HepG2 (cell line): ENCODE data around the gene GPRC5D. TPM values are rescaled to one million over a fixed set of nuclear protein-coding genes. Genes with fewer than 3 reads are reported as not detected.

Experiments used
- GMEB1 ChIP-seq: sonication (generic); formaldehyde crosslinking; IDR thresholded peaks from 2 replicates; pipeline ENCODE4 v1.5.1; 2020; ENCODE audit warnings: missing genetic modification reagents, mild to moderate bottlenecking, borderline replicate concordance
- KMT2A ChIP-seq: sonication (generic); formaldehyde crosslinking; IDR thresholded peaks from 2 replicates; pipeline ENCODE4 v1.4.0; 2020; ENCODE audit warnings: missing genetic modification reagents
- NONO ChIP-seq, 2 experiments: fragments of 450-650 bp in 1 of 2; sonication (generic) in 1 of 2; formaldehyde crosslinking in 1 of 2; IDR thresholded peaks in 1 of 2; conservative IDR thresholded peaks in 1 of 2; 2 replicates each; pipeline versions ENCODE4 v1.6.1 to v1.8.0; 2017 to 2022; ENCODE audit warnings: mild to moderate bottlenecking in 1 of 2, missing genetic modification reagents in 1 of 2, moderate library complexity in 1 of 2
- PBX2 ChIP-seq: IDR thresholded peaks from 2 replicates; pipeline ENCODE4 v1.6.1; 2016; ENCODE audit warnings: control low read depth
- PRDM15 ChIP-seq: sonication (generic); formaldehyde crosslinking; IDR thresholded peaks from 2 replicates; pipeline ENCODE4 v1.4.0; 2020; ENCODE audit warnings: missing genetic modification reagents
- RAD51 ChIP-seq: fragments of 450-650 bp; IDR thresholded peaks from 2 replicates; pipeline ENCODE4 v1.6.1; 2016; ENCODE audit warnings: borderline replicate concordance
- SMAD3 ChIP-seq: sonication (generic); formaldehyde crosslinking; IDR thresholded peaks from 2 replicates; pipeline ENCODE4 v1.4.0; 2020; ENCODE audit warnings: missing genetic modification reagents
- SMAD9 ChIP-seq: sonication (generic); formaldehyde crosslinking; IDR thresholded peaks from 2 replicates; pipeline ENCODE4 v1.5.1; 2020; ENCODE audit warnings: mild to moderate bottlenecking, missing genetic modification reagents
- ZBTB33 ChIP-seq: sonication (generic); formaldehyde crosslinking; IDR thresholded peaks from 2 replicates; pipeline ENCODE4 v1.4.0; 2020; ENCODE audit warnings: missing genetic modification reagents
- ZNF260 ChIP-seq: sonication (generic); formaldehyde crosslinking; IDR thresholded peaks from 2 replicates; pipeline ENCODE4 v1.4.0; 2020; ENCODE audit warnings: missing genetic modification reagents, low read depth, mild to moderate bottlenecking, borderline replicate concordance
- ZNF414 ChIP-seq: sonication (generic); formaldehyde crosslinking; IDR thresholded peaks from 2 replicates; pipeline ENCODE4 v1.5.0; 2020; ENCODE audit warnings: missing genetic modification reagents
- ZNF761 ChIP-seq: sonication (generic); formaldehyde crosslinking; conservative IDR thresholded peaks from 2 replicates; pipeline ENCODE4 v1.4.0; 2020; ENCODE audit warnings: mild to moderate bottlenecking, missing genetic modification reagents
- polyA plus RNA-seq, 8 experiments: library from polyadenylated mRNA; depleted of rRNA in 3 of 8; stranded (reverse) in 7 of 8; unstranded in 1 of 8; fragments of >200 nt; fragmentation: Illumina TruSeq in 4 of 8; extraction: Trizol in 4 of 8; gene quantifications; 2 replicates each; pipeline versions ENCODE4 v1.2.1 to v1.2.3, GENCODE V29; 2011 to 2016; ENCODE audit warnings: low read depth in 4 of 8, missing spikeins in 1 of 8, mixed read lengths in 1 of 8; ENCODE audit not compliant: insufficient read depth in 1 of 8
- total RNA-seq, 5 experiments: library from RNA; depleted of rRNA; stranded (reverse); fragments of >200 nt; fragmentation: Illumina TruSeq; extraction: Trizol; gene quantifications; 2 replicates each; pipeline ENCODE4 v1.2.3, GENCODE V29; 2016; ENCODE audit warnings: low read depth in 1 of 5

GPRC5D gene
- total and polyA plus RNA-seq, 2 of the 13 experiments (the other 11 are each of a cell fraction or from before 2014, with no cell fraction given), result not detected

- TF ChIP-seq ZNF260 (CRISPR knock-in tag) (no peak), SMAD9 (CRISPR knock-in tag) (no peak), RAD51 (no peak), ZNF761 (no peak), ZBTB33 (CRISPR knock-in tag) (0 out of 2 replicates have a peak, but pooled peaks have one; percentile 23), PRDM15 (CRISPR knock-in tag) (no peak), ZNF414 (no peak), GMEB1 (CRISPR knock-in tag) (no peak), PBX2 (CRISPR knock-in tag) (no peak), SMAD3 (0 out of 2 replicates have a peak, but pooled peaks have one; percentile 46), KMT2A (CRISPR knock-in tag) (no peak), NONO (IDR thresholded peaks at IDR 0.05) (no peak), NONO (CRISPR knock-in tag; conservative IDR thresholded peaks at IDR 0.05) (0 out of 2 replicates have a peak, but pooled peaks have one; percentile 22)
Measured at GRCh38 chr12:12916135-12916944, 35.6 kb downstream of the GPRC5D start (continued).
